Spleen (tissue), 7 donors: ENCODE results near the gene KCNQ5.

ENCODE experiments used
- POLR2A ChIP-seq, 3 donors: fragments of 450-650 bp; IDR thresholded peaks; one replicate each; pipeline ENCODE4 v1.5.1; 2017; ENCODE audit warnings: antibody characterized with exemption in 3 of 3, mild to moderate bottlenecking in 1 of 3
- TF ChIP-seq, protein P1 (sequence below), 11 experiments: fragments of 200-600 bp in 7 of 11; fragments of 450-650 bp in 4 of 11; sonication (generic) in 4 of 11; IDR thresholded peaks in 8 of 11; conservative IDR thresholded peaks in 3 of 11; 1 replicate in 7 of 11; 2 replicates in 4 of 11; pipeline versions ENCODE4 v1.4.0 to v1.8.0; 2016 to 2021; ENCODE audit warnings: antibody characterized with exemption in 11 of 11, inconsistent platforms in 4 of 11, mild to moderate bottlenecking in 1 of 11
- donor health status: DM: no; HTN: no; CAD: no; lungs with moderate emphysema.
- donor health status: DM: no; HTN: no; CAD: no.
- donor health status: DM: no; HTN: no; CAD: no.

DNA sequence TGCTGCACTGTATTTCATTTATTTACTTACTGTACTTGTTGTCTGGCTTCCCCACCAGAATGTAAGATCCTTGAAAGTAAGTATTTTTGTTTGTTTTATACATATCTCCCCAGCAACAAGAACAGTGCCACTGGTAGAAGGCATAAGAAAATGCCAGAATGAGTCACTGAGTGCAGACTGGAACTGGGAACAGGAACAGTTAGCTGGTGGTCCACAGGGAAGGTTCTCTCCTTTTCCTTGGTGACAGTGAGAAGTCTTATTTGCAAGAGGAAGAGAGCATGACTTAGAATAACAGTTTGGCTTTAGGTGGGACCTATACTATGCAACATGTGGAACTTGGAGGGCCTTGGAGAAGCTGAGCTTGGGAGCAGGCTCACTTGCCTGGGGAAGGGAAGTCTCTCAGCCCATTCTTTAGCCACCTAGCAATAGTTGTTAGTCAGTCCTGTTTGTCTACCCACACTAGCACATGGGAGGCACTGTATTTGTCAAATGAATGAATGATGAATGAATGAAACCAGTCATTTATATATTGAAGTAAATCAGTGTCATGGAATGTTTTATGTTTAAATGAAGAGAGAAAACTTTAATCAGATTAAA is 203.5 kb downstream of the KCNQ5 start:
- TF ChIP-seq, protein P1, sequence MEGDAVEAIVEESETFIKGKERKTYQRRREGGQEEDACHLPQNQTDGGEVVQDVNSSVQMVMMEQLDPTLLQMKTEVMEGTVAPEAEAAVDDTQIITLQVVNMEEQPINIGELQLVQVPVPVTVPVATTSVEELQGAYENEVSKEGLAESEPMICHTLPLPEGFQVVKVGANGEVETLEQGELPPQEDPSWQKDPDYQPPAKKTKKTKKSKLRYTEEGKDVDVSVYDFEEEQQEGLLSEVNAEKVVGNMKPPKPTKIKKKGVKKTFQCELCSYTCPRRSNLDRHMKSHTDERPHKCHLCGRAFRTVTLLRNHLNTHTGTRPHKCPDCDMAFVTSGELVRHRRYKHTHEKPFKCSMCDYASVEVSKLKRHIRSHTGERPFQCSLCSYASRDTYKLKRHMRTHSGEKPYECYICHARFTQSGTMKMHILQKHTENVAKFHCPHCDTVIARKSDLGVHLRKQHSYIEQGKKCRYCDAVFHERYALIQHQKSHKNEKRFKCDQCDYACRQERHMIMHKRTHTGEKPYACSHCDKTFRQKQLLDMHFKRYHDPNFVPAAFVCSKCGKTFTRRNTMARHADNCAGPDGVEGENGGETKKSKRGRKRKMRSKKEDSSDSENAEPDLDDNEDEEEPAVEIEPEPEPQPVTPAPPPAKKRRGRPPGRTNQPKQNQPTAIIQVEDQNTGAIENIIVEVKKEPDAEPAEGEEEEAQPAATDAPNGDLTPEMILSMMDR (IDR thresholded peaks at IDR 0.05 in 8 of 11, conservative IDR thresholded peaks at IDR 0.05 in 3 of 11) = no peak
- no peak for TF ChIP-seq POLR2A (IDR thresholded peaks at IDR 0.05)
